ENCODE results near the gene CRTC1.

GRCh38 chr19:18670312-18670711 is 13.2 kb upstream of the CRTC1 start:
- TF ChIP-seq EZH2 (IDR thresholded peaks at IDR 0.05; ENCODE audit: insufficient read depth, poor library complexity, severe bottlenecking), result no peak
- TF ChIP-seq EZH2phosphoT487 (IDR thresholded peaks at IDR 0.05; ENCODE audit: insufficient read depth, low read depth), result no peak
